GM19328 (cell line): Measurements from ENCODE around the gene NDUFB5.

ENCODE experiments used
- ATAC-seq: cut with Tn5 transposase; IDR thresholded peaks from one replicate; pipeline ENCODE4 v1.9.1; 2021; ENCODE audit warnings: mild to moderate bottlenecking, moderate library complexity; ENCODE audit not compliant: unreplicated experiment

NDUFB5 gene

DNA sequence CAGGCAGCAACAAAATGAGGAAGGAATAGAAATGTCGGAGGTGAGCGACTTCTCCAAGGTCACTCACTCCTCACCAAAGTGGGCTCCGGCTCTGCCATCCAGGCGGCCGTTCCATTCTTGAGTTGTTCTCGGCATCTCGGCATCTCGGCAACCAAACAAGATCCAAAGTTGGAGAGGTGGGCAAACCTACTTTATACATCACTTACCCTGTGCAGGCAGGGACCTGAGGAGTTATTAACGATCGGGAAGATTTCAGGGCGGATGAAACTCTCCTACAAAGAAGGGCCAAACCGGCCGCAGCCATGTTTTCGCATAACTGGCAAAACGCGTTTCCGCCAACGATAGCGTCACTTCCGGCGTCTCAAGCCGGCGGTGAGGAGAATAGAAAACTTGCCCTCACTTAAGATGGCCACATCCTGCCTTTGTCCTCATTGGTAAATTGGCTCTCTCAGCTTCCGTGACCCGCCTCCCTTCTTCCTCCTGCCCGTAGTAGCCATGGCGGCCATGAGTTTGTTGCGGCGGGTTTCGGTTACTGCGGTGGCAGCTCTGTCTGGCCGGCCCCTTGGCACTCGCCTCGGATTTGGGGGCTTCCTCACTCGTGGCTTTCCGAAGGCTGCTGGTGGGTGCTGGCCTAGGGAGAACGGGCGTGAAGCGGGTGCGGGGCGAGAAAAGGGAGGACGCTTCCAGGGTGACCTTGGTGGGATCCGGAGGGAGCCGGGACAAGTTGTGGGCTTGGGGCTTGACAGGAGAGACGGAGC is at the start of gene NDUFB5, which contains the start of gene MRPL47:
Gene NDUFB5 (plus strand): TSS at position 474 of the 758 bp plus-strand sequence. CDS start 22 bp downstream, at position 496.
Gene MRPL47 (minus strand): TSS at position 318 of the 758 bp plus-strand sequence. CDS start 14 bp downstream, at position 304.
- ATAC-seq: peak; percentile 92

DNA sequence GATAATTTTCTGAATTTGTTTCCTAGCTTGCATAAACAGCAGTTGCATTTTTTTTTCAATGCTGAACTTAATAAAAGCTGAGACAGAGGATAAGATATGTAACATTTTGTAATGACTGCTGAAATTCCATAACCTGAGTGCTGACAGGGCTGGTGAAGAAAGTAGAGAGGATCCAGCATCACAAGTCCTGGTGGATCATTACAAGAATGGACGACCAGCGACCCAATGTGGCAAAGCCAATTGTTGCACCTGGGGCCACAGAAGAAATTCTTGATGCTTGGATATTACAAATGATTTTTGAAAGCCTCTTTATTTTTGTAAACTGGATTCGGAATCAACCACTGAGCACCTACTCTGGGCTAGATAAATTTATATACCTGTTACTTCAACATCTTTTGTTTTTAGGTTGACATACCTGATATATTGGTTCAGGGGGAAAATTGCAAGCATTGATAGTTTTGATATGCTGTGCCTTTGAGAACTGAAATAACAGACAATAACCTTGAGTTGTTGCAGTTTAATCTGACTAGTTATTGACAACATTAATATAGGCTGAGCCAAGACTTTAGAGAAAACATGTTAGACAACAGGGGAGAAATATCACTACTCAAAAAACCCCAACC is 45.7 kb upstream of the NDUFB5 start:
- no peak for ATAC-seq

GRCh38 chr3:179560791-179561190 is 43.8 kb upstream of the NDUFB5 start:
- no peak for ATAC-seq

DNA sequence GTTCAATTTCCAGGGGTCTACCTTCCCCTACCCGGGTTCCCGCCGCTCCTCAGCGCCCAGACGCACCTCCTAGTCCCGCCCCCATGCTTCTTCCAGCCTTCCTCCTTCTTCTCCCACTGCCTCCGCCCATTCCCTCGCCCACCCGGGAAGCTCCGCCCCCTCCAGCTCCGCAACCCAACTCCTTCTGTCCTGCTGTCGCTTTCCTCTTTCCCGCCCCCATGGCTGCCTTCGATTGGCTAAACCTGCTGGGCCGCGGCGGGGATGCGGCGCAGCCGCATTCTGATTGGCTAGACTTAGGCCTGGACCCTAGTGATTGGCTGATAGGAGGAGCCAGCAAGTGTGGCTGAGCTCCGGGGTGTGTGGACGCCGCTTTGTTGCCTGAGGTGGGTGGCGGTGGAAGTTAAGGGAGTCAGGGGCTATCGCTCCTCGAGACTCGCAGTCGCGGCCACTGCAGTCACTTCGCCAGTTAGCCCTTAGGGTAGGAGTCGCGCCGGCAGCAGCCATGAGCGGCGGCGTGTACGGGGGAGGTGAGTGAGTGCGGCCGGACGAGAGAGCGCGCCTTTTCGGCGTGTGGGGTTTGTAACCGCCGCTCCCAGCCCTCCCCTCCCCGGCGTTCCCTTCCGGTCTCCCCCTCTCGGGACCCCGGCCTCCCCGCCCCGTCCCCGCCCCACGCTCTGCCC is 41.9 kb upstream of the NDUFB5 start, which contains the start of gene ACTL6A:
Gene ACTL6A (plus strand): TSS at position 336 of the 680 bp plus-strand sequence. CDS start 167 bp downstream, at position 503.
- peak; percentile 97 for ATAC-seq

- peak; percentile 37 for ATAC-seq
Observed at GRCh38 chr3:179563271-179563783, 41.3 kb upstream of the NDUFB5 start.

DNA sequence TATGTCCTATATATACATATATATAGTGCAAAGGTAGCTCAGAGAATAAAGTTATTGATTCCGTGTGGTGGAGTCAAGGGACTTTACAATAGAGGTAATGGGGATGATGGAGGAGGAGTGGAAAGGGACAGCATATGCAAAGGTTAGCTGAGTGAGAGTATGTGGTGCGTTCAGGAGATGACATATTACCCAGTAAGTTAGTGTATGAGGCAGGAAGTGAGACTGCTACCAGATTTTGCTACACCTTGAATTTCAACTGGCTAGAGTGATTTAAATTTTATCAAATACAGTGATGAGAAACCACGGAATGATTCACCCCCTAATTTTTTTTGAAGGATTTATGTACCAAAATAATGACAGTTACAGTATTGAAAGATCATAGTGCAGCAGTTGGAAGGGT is 39.1 kb upstream of the NDUFB5 start:
- ATAC-seq: no peak

DNA sequence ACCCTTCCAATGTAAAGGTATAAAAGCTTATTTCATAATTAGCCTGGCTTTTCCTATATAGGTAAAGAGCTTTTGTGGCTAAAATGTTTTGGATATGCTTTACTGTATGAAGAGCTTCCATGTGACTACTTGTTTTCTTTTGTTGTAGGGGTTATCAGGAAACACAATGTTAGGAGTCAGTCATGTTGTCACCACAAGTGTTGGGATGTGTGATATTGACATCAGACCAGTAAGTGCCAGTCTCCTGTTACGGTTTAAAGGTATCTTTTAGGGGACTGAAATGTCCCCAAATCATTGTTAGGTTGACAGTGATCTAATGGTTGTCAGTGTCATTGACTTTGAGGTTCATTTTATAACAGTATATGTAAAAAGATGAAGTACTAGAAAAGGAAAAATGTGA is 23.6 kb upstream of the NDUFB5 start:
- ATAC-seq: no peak

- ATAC-seq: no peak
Observed at GRCh38 chr3:179589143-179589542, 15.5 kb upstream of the NDUFB5 start.

DNA sequence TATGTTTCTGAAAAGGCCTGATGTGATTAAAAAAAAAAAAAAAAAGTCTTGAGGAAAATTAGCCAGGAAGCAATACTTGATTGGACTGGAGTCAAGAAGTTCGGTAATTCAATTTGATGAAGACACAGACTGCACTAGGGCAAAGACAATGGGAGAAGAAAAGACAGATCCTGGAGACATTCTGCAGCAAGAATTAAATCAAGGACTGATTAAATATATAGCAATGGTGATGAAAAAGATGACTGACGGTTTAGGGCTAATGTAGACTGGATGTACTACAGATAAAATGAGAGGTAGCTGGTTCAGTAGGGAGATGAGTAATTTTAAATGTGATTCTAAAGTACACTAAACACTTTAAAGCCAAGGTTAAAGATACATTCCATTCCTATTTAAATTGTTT is 13.9 kb upstream of the NDUFB5 start:
- ATAC-seq: no peak

GRCh38 chr3:179591313-179591712 is 13.3 kb upstream of the NDUFB5 start:
- ATAC-seq: no peak

GRCh38 chr3:179599531-179599930 is 5.1 kb upstream of the NDUFB5 start:
- ATAC-seq: no peak

DNA sequence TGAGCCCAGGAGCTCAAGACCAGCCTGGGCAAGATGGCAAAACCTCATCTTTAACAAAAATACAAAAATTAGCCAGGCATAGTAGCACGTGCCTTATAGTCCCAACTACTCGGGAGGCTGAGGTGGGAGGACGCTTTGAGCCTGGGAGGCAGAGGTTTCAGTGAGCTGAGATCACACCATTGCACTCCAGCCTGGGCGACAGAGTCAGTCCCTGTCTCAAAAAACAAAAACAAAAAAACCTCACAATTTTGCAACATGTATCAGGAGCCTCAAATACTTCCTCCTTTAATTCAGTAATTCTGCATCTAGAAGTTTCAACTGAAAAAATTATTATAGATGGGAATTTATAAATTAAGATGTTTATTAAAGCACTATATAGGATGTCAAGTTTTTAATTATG is 1.3 kb upstream of the NDUFB5 start:
- ATAC-seq: no peak

DNA sequence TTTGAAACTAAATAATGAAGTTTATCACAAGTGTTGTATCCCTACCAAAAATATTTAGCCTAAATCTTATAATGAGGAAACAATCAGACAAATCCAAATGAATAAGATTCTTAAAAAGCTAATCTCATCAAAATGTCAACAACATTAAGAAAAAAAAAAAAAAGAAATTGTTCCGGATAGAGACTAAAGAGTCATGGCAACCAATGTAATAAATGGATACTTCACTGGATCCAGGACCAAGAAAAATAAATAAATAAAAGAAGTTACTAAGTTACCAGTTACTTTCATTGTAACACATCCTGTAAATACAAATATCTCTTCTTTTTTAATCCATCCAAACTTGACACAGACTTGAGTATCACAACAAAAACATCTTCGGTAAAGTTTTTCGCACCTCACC is 763 bp upstream of the NDUFB5 start:
- ATAC-seq: no peak

DNA sequence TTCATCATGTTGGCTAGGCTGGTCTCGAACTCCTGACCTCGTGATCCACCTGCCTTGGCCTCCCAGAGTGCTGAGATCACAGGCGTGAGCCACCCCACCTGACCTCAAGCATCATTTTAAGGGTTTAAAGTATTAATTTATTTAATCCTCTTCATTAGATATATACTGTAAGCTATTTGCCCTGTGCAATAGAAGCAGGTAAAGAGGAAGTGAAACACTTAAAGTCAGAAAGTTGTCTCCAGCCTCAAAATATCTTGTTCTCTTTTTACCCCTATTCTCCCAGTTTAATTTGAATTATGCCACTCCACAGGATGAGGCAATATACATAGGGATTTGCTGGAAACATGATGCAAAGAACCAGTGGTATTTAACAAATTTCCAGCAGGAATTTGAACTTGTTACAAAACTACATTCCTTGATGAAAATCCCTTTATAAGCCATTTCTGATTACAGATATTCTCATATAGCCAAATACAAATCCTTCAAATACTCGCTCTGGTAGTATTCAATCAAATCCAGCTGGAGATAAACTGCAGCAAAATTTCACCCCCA is 2.0 kb downstream of the NDUFB5 start:
- ATAC-seq: no peak

- peak; percentile 54 for ATAC-seq
Observed at GRCh38 chr3:179608931-179609720, 4.5 kb downstream of the NDUFB5 start.

DNA sequence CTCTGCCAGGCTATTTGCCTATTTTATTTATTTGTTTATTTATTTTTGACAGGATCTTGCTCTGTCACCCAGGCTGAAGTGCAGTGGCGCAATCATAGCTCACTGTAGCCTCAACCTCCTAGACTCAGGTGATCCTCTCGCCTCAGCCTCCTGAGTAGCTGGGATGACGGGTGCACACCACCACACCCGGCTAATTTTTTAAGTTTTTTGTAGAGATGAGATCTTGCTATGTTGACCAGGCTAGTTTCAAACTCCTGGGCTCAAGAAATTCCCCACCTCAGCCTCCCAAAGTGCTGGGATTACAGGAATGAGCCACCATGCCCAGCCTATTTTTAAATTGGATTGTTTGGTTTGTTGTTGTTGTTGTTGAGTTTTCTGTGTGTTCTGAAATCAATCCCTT is 5.5 kb downstream of the NDUFB5 start:
- no peak for ATAC-seq

GRCh38 chr3:179613807-179614206 is 9.2 kb downstream of the NDUFB5 start:
- no peak for ATAC-seq

DNA sequence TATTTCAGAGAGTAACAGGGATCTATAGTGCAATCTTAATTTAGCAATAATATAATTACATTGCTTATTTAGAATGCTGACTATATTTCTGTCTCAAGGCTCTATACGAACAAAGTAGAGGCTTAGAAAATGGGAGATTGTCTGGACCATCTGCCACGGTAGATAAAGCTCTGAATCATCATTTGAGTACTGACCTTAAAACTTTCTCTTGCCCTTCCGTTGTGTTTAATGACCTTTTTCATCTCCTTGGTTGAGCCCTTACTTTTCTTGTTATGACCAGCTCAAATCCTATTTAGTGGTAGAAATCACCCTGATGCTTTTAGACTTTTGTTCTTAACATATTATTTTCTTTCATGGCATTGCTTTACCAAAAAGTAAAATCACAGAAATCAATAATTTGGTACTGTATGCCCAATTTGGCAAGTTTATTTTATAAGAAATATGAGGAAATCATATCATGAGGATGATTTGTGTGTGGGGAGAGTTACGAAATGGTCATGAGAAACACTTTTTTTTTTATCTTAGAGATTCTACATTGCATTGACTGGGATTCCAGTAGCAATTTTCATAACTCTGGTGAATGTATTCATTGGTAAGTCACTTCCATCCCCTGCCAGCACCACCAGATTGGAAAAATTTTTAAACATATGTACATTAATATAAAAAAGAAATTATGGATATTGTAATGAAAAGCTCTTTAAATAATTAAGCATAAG is 11.0 kb downstream of the NDUFB5 start:
- no peak for ATAC-seq

GRCh38 chr3:179622023-179622422 is 17.4 kb downstream of the NDUFB5 start:
- ATAC-seq: no peak

DNA sequence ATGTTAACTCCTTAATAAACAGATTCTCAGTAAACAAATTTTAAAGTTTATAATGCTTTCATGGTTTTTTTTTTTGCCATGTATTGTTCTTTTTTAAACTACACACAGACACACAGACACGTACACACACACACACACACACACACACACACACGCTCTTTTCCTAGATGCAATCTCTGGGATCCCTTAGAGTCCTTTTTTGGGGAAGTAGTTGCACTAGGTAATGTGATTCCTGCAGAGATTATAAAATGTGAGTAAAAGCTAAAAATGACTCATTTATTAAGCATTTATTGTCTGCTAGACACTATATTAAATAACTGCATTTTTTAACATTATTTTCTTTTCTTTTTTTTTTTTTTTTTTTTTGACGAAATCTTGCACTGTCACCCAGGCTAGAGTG is 19.9 kb downstream of the NDUFB5 start:
- no peak for ATAC-seq
